HT-29 (cell line): ENCODE measurements around the gene PRPH. TPM values are rescaled to one million over a fixed set of nuclear protein-coding genes. Genes with fewer than 3 reads are reported as not detected.
A peak's percentile ranks its signal among the peaks of the same experiment; 100 is the strongest.
"Not testable (repeated sequence)": the region's sequence is repeated elsewhere in the genome, so short reads cannot be mapped to it uniquely, and the experiment has no call there.

ENCODE experiments used
- DNase-seq: peaks from one replicate; pipeline ENCODE4 v3.0.0-alpha.2; 2015; ENCODE audit warnings: low spot score
- total RNA-seq: library from RNA; depleted of rRNA; stranded (reverse); fragments of >200 nt; shearing (Covaris generic); gene quantifications from 2 replicates; pipeline ENCODE4 v1.2.3, GENCODE V29; 2014

The PRPH gene
- total RNA-seq, 1 experiment from 2014 or later: not detected

GRCh38 chr12:49298160-49298559 lies 3.2 kb downstream of the PRPH start:
- peak; percentile 73 for DNase-seq

- no peak for DNase-seq
These were observed 6.8 kb downstream of the PRPH start for GRCh38 chr12:49301760-49302159.

- DNase-seq: no peak
These were observed 9.2 kb downstream of the PRPH start for GRCh38 chr12:49304161-49304560.

GRCh38 chr12:49305762-49306510 lies 11.0 kb downstream of the PRPH start:
- no peak for DNase-seq

GRCh38 chr12:49309386-49309785 lies 14.4 kb downstream of the PRPH start:
- DNase-seq: no peak

- not testable (repeated sequence) for DNase-seq
These were observed 15.6 kb downstream of the PRPH start for GRCh38 chr12:49310451-49311000.

GRCh38 chr12:49314811-49315210 lies 19.9 kb downstream of the PRPH start:
- no peak for DNase-seq

GRCh38 chr12:49317118-49317517 lies 22.2 kb downstream of the PRPH start:
- not testable (repeated sequence) for DNase-seq

- not testable (repeated sequence) for DNase-seq
These were observed 25.6 kb downstream of the PRPH start for GRCh38 chr12:49320411-49321103.

GRCh38 chr12:49322367-49322707 lies 27.4 kb downstream of the PRPH start:
- DNase-seq: no peak

- peak; percentile 99 for DNase-seq
These were observed 28.0 kb downstream of the PRPH start, which contains the start of gene TROAP for GRCh38 chr12:49322708-49323523. TROAP (plus strand) TSS chr12:49323255; CDS start chr12:49323609, 354 bp downstream.

GRCh38 chr12:49323524-49324097 lies 28.7 kb downstream of the PRPH start:
- no peak for DNase-seq

- DNase-seq: no peak
These were observed 30.7 kb downstream of the PRPH start for GRCh38 chr12:49325606-49326005.

GRCh38 chr12:49327368-49327767 lies 32.4 kb downstream of the PRPH start:
- DNase-seq: no peak

GRCh38 chr12:49327887-49328286 lies 32.9 kb downstream of the PRPH start:
- no peak for DNase-seq

GRCh38 chr12:49328816-49329215 lies 33.9 kb downstream of the PRPH start:
- no peak for DNase-seq

- DNase-seq: no peak
These were observed 35.2 kb downstream of the PRPH start for GRCh38 chr12:49330032-49330619.

- no peak for DNase-seq
These were observed 35.9 kb downstream of the PRPH start for GRCh38 chr12:49330631-49331379.

- DNase-seq: peak; percentile 82
These were observed 36.7 kb downstream of the PRPH start for GRCh38 chr12:49331380-49332222.
